WTC11 (cell line): Measurements from ENCODE around the gene CDH3. TPM values are rescaled to one million over a fixed set of nuclear protein-coding genes. Genes with fewer than 3 reads are reported as not detected.

Experiments
- ATAC-seq: fragments of 200-7000 bp; cut with Tn5 transposase; 2 replicates; pipeline ENCODE4 v1.10.0; 2021; ENCODE audit warnings: mild to moderate bottlenecking, moderate library complexity
- CTCF ChIA-PET: fragments of 300-600 bp; sonication (Branson Sonifier 250); formaldehyde crosslinking; loops from one replicate; lab custom pipeline; 2021; ENCODE audit warnings: antibody characterized with exemption; lab: Charles Lee
- POLR2A ChIA-PET: fragments of 350-600 bp; sonication (Branson Sonifier 250); formaldehyde crosslinking; loops from one replicate; lab custom pipeline; 2021; ENCODE audit warnings: antibody characterized with exemption; lab: Charles Lee
- DNase-seq: peaks from one replicate; pipeline ENCODE4 v3.0.0; 2021; ENCODE audit warnings: low spot score
- H3K27ac Mint-ChIP-seq: 2 replicates; pipeline ENCODE4 v1.8.0; 2021; ENCODE audit warnings: mixed read lengths
- H3K27me3 Mint-ChIP-seq: 2 replicates; pipeline ENCODE4 v1.8.0; 2021; ENCODE audit warnings: low read depth, mild to moderate bottlenecking, moderate library complexity, mixed read lengths
- H3K36me3 Mint-ChIP-seq: 2 replicates; pipeline ENCODE4 v1.8.0; 2021; ENCODE audit warnings: mixed read lengths
- H3K4me1 Mint-ChIP-seq: 2 replicates; pipeline ENCODE4 v1.8.0; 2022; ENCODE audit warnings: mixed read lengths
- H3K4me3 Mint-ChIP-seq: 2 replicates; pipeline ENCODE4 v1.8.0; 2021; ENCODE audit warnings: mild to moderate bottlenecking, moderate library complexity, mixed read lengths
- H3K9me3 Mint-ChIP-seq: 2 replicates; pipeline ENCODE4 v1.8.0; 2021; ENCODE audit warnings: mixed read lengths
- EMX1 ChIP-seq: fragments of 250-450 bp; sonication (Bioruptor Pico); IDR thresholded peaks from 2 replicates; pipeline ENCODE4 v1.8.0; 2021; ENCODE audit warnings: mild to moderate bottlenecking
- ETV6 ChIP-seq: sonication (generic); formaldehyde crosslinking; IDR thresholded peaks from 2 replicates; pipeline ENCODE4 v1.8.1; 2022; ENCODE audit warnings: mild to moderate bottlenecking, missing genetic modification reagents
- NFE2L1 ChIP-seq: sonication (generic); formaldehyde crosslinking; IDR thresholded peaks from 2 replicates; pipeline ENCODE4 v1.8.1; 2023; ENCODE audit warnings: missing genetic modification reagents
- PREB ChIP-seq: sonication (generic); formaldehyde crosslinking; IDR thresholded peaks from 2 replicates; pipeline ENCODE4 v1.8.1; 2022; ENCODE audit warnings: mild to moderate bottlenecking, missing genetic modification reagents, moderate library complexity, borderline replicate concordance
- STAT6 ChIP-seq: sonication (generic); formaldehyde crosslinking; conservative IDR thresholded peaks from 2 replicates; pipeline ENCODE4 v1.8.1; 2023; ENCODE audit warnings: mild to moderate bottlenecking, low read depth, missing genetic modification reagents, moderate library complexity
- TEAD4 ChIP-seq: sonication (generic); formaldehyde crosslinking; IDR thresholded peaks from 2 replicates; pipeline ENCODE4 v1.8.0; 2022; ENCODE audit warnings: mild to moderate bottlenecking, missing genetic modification reagents
- total RNA-seq: library from RNA; stranded (reverse); gene quantifications from 3 replicates; pipeline ENCODE4 v1.2.3, GENCODE V29; 2021
- TF ChIP-seq, protein P1 (sequence below): sonication (generic); formaldehyde crosslinking; IDR thresholded peaks from 2 replicates; pipeline ENCODE4 v1.8.0; 2022; ENCODE audit warnings: mild to moderate bottlenecking, missing genetic modification reagents
- TF ChIP-seq, protein P2 (sequence below): sonication (generic); formaldehyde crosslinking; IDR thresholded peaks from 2 replicates; pipeline ENCODE4 v1.8.1; 2023; ENCODE audit warnings: mild to moderate bottlenecking, moderate library complexity, missing genetic modification reagents
- TF ChIP-seq, protein P3 (sequence below): sonication (generic); formaldehyde crosslinking; IDR thresholded peaks from 2 replicates; pipeline ENCODE4 v1.8.1; 2022; ENCODE audit warnings: low read depth, missing genetic modification reagents, borderline replicate concordance

The CDH3 gene
- total RNA-seq, 1 experiment from 2014 or later, result 128 TPM

- H3K4me1 Mint-ChIP-seq, result no peaks in the 10 kb centered on the region
- ATAC-seq, result no peak
- CTCF ChIA-PET, result interaction anchor here (1.1 to 1.6 kb wide), 2 partner anchors 86 kb away, joined by 4 to 7 read pairs; no protein-coding TSS in a partner anchor
Measured at GRCh38 chr16:68676113-68676860, 31.2 kb downstream of the CDH3 start.

DNA sequence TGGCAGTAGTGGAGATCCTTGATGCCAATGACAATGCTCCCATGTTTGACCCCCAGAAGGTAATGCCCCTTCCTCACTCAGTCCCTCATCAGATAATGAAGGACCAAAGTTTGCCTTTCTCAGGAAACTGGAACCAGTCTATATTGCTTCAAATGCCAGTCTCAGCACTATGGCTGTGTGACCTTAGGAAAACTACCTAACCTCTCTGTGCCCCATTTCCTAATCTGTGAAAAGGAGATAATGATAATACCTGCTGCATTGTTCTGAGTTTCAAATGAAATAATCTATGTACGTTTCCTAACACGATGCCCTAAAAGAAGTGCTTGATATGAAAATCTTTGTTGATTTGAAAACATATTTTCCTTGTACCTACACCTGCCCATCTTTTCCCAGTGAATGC lies 35.9 kb downstream of the CDH3 start:
- CTCF ChIA-PET, result interaction anchor here (1.3 kb wide), 1 partner anchor 91 kb away, joined by 4 read pairs; no protein-coding TSS in a partner anchor
- Mint-ChIP-seq H3K36me3 (peaks cover 75% of the 10 kb centered on the region), H3K4me1 (no peaks in the 10 kb centered on the region), H3K4me3 (no peak overlapping the region), H3K27me3 (no peaks in the 10 kb centered on the region), H3K9me3 (no peaks in the 10 kb centered on the region), H3K27ac (0 out of 2 replicates have a peak overlapping the region, but pooled peaks have one; percentile 12)
- DNase-seq, result no peak
- TF ChIP-seq STAT6 (CRISPR knock-in tag), result no peak
- TF ChIP-seq, protein P1, sequence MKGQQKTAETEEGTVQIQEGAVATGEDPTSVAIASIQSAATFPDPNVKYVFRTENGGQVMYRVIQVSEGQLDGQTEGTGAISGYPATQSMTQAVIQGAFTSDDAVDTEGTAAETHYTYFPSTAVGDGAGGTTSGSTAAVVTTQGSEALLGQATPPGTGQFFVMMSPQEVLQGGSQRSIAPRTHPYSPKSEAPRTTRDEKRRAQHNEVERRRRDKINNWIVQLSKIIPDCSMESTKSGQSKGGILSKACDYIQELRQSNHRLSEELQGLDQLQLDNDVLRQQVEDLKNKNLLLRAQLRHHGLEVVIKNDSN, result no peak
- no peak for TF ChIP-seq ETV6
- no peak for TF ChIP-seq PREB (CRISPR knock-in tag)
- TF ChIP-seq, protein P2, sequence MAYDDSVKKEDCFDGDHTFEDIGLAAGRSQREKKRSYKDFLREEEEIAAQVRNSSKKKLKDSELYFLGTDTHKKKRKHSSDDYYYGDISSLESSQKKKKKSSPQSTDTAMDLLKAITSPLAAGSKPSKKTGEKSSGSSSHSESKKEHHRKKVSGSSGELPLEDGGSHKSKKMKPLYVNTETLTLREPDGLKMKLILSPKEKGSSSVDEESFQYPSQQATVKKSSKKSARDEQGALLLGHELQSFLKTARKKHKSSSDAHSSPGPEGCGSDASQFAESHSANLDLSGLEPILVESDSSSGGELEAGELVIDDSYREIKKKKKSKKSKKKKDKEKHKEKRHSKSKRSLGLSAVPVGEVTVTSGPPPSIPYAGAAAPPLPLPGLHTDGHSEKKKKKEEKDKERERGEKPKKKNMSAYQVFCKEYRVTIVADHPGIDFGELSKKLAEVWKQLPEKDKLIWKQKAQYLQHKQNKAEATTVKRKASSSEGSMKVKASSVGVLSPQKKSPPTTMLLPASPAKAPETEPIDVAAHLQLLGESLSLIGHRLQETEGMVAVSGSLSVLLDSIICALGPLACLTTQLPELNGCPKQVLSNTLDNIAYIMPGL, result no peak
- POLR2A ChIA-PET, result no interaction called here
- no peak for ATAC-seq

More at GRCh38 chr16:68676113-68676860, 31.2 kb downstream of the CDH3 start:
- no peak for TF ChIP-seq NFE2L1 (CRISPR knock-in tag)
- no peak for TF ChIP-seq ETV6
- no peak for TF ChIP-seq EMX1 (CRISPR knock-in tag)
- TF ChIP-seq TEAD4 (CRISPR knock-in tag), result no peak
- TF ChIP-seq, protein P3, sequence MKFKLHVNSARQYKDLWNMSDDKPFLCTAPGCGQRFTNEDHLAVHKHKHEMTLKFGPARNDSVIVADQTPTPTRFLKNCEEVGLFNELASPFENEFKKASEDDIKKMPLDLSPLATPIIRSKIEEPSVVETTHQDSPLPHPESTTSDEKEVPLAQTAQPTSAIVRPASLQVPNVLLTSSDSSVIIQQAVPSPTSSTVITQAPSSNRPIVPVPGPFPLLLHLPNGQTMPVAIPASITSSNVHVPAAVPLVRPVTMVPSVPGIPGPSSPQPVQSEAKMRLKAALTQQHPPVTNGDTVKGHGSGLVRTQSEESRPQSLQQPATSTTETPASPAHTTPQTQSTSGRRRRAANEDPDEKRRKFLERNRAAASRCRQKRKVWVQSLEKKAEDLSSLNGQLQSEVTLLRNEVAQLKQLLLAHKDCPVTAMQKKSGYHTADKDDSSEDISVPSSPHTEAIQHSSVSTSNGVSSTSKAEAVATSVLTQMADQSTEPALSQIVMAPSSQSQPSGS (CRISPR knock-in tag), result no peak
- TF ChIP-seq STAT6 (CRISPR knock-in tag), result no peak
- Mint-ChIP-seq H3K9me3 (no peaks in the 10 kb centered on the region), H3K27me3 (no peaks in the 10 kb centered on the region), H3K36me3 (peaks cover 64% of the 10 kb centered on the region), H3K27ac (peak overlapping the region; percentile 57; the same call in 1 of the 2 replicates), H3K4me3 (no peak overlapping the region)
- DNase-seq, result no peak
- POLR2A ChIA-PET, result no interaction called here
